ENCODE data around the gene FIBCD1.

The FIBCD1 gene

GRCh38 chr9:130861372-130862180 is 77.5 kb downstream of the FIBCD1 start:
- CTCF ChIA-PET: interaction anchor here (0.7 to 12.3 kb wide), 8 partner anchors 9 to 185 kb away, joined by 3 to 318 read pairs (median 6); no protein-coding TSS in a partner anchor
- POLR2A ChIA-PET: no interaction called here
- no peak for TF ChIP-seq CTCF (IDR thresholded peaks at IDR 0.05; ENCODE audit: control extremely low read depth, extremely low read depth, low read depth, missing control alignments)
- no peak for DNase-seq (ENCODE audit: extremely low spot score)

- ChIA-PET POLR2A (no interaction called here), CTCF (interaction anchor here (0.9 to 12.3 kb wide), 5 partner anchors 9 to 156 kb away, joined by 3 to 318 read pairs (median 25); no protein-coding TSS in a partner anchor)
- no peak for DNase-seq (ENCODE audit: extremely low spot score)
- no peak for TF ChIP-seq CTCF (IDR thresholded peaks at IDR 0.05; ENCODE audit: control extremely low read depth, extremely low read depth, low read depth, missing control alignments)
These were observed 78.4 kb downstream of the FIBCD1 start for GRCh38 chr9:130860458-130861316.

DNA sequence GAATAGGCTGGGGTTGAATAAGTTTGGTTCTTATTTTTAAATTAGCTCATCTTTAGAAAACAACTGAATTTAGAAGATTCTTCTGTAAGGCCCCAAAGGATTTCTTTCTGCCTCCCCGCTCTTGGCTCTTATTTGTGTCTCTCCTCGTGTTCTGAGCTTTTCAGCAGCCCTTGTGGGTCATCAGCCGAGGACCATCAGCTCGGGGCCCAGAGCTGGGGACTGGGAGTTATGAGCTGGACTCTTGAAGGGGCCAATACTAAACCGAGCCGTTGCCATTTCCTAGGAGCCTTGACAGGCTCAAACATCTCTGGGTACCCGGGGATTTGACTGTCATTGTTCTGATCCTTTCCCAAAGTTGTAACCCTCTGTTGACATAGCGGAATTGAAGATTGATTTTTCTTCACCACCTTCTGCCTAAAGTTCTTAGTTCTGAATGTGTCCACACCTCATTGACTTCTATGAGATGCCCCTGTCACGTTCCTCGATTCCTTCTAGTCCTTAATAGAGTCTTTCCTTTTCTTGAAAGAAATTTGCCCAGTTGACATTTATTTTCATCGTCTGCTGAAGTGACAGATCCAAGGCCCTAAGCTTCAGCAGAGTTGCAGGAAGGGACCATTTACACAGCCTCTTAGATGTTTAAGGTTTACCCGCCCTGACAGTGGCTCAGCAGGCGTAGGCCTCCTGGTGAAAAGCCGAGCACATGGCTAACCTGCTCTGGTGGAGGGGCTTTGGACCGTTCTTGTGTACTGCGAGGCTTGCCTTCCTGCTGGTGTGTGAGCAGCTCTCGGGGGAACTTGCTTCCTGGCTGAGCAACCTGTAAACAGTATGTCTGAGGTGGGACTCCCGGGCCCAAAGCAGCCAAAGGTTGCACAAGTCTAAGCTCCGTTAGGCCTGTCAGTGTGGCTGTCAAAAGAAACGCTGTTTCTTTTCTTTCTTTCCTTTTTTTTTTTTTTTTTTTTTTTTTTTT is 80.0 kb downstream of the FIBCD1 start:
- POLR2A ChIA-PET: interaction anchor here (0.6 kb wide), 1 partner anchor 357 kb away, joined by 3 read pairs; no protein-coding TSS in a partner anchor
- no peak for TF ChIP-seq CTCF (IDR thresholded peaks at IDR 0.05; ENCODE audit: control extremely low read depth, extremely low read depth, low read depth, missing control alignments)
- CTCF ChIA-PET: interaction anchor here (0.7 to 1.9 kb wide), 9 partner anchors 7 to 173 kb away, joined by 3 to 9 read pairs (median 4); no protein-coding TSS in a partner anchor
- no peak for DNase-seq (ENCODE audit: extremely low spot score)

DNA sequence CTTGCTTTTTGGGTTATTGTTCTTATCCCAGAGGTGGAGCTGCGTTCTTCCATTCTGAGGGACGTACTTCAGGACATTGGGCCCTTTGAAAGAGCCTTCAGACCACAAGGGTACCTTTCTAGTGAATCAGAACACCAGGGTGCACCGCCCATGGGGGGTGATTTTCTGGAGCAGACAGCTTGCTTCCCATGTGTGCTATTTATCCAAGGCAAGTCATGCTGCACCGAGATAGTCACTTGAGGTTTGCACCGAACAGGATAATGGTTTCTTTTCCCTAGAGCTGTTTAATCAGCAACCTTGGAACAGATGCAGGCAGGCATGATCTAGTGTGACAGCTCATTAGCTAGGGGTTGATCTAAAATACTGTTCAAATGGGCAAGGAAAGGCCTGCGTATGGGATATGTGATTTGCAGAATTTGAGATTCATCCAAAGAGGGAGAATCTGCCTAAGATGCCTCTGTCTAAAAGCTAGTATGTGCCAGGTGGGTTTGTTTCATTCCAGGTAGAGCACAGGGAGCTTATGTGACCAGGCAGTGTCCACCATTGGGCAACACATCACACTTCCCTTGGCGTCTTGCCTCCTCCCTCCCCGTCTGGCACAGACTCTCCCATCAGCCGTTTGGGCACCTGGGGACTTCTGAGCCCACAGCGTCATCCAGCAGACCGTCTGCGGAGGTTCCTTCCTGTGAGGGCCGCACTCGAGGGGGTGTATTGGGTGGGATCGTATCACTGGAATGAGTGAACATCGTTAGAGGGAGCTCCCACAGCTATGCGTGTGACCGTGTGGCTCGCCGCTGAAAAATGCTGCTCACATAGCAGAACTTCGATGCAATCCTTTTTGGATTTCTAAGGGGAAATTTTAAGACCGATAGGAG is 80.9 kb downstream of the FIBCD1 start:
- no peak for TF ChIP-seq CTCF (IDR thresholded peaks at IDR 0.05; ENCODE audit: control extremely low read depth, extremely low read depth, low read depth, missing control alignments)
- no peak for DNase-seq (ENCODE audit: extremely low spot score)
- ChIA-PET POLR2A (interaction anchor here (0.6 kb wide), 1 partner anchor 358 kb away, joined by 3 read pairs; no protein-coding TSS in a partner anchor), CTCF (interaction anchor here (0.7 to 1.9 kb wide), 10 partner anchors 8 to 175 kb away, joined by 3 to 9 read pairs (median 4); no protein-coding TSS in a partner anchor)

DNA sequence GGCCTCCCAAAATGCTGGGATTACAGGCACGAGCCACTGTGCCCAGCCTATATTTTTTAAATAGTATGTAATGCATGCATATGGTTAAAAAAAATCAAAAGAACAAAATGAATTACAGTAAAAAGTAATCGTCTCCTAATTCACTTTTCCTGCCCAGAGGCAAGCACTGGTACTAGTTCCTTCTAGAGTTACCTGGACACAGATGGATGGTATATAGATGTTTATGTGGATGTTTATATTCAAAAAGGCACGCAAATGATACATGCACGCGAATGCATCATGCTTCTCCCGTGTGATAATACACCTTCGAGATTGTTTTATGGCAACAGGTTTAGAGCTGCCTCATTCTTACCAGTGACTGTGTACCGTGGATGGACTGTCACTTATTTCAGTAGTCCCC is 82.6 kb downstream of the FIBCD1 start:
- CTCF ChIA-PET: interaction anchor here (1.1 to 1.9 kb wide), 2 partner anchors 16 to 155 kb away, joined by 3 to 4 read pairs; no protein-coding TSS in a partner anchor
- POLR2A ChIA-PET: no interaction called here
- TF ChIP-seq CTCF (IDR thresholded peaks at IDR 0.05; ENCODE audit: control extremely low read depth, extremely low read depth, low read depth, missing control alignments): no peak
- DNase-seq (ENCODE audit: extremely low spot score): no peak
